HUES64 (cell line): ENCODE measurements around the gene ZNF343.
"Not testable (repeated sequence)": the region's sequence is repeated elsewhere in the genome, so short reads cannot be mapped to it uniquely, and the experiment has no call there.

Experiments
- H3K27ac ChIP-seq: 2 replicates; pipeline ENCODE4 v1.7.0; 2013; ENCODE audit warnings: low read depth, low read length, inconsistent platforms
- H3K27me3 ChIP-seq: 2 replicates; pipeline ENCODE4 v1.6.1; 2013; ENCODE audit warnings: mild to moderate bottlenecking, low read length; ENCODE audit not compliant: insufficient read depth
- H3K36me3 ChIP-seq: 2 replicates; pipeline ENCODE4 v1.6.1; 2013; ENCODE audit warnings: mild to moderate bottlenecking, low read length; ENCODE audit not compliant: insufficient read depth
- H3K4me1 ChIP-seq: 2 replicates; pipeline ENCODE4 v1.6.1; 2013; ENCODE audit warnings: mild to moderate bottlenecking, low read length, moderate library complexity; ENCODE audit not compliant: insufficient read depth
- H3K4me3 ChIP-seq: 2 replicates; pipeline ENCODE4 v1.5.1; 2013; ENCODE audit warnings: mild to moderate bottlenecking, low read length, moderate library complexity
- H3K9ac ChIP-seq: 2 replicates; pipeline ENCODE4 v1.6.1; 2013; ENCODE audit warnings: mild to moderate bottlenecking, low read depth, low read length
- H3K9me3 ChIP-seq: 2 replicates; pipeline ENCODE4 v1.6.1; 2013; ENCODE audit warnings: low read depth, low read length; ENCODE audit not compliant: insufficient read depth
- WGBS: fragments of 150-250, 120-280 bp; methylation state at CpG from one replicate; pipeline ENCODE4 v1.1.7; 2013; ENCODE audit warnings: missing lambda C conversion rate; 5-methylcytosine and 5-hydroxymethylcytosine counted together

The ZNF343 gene

DNA sequence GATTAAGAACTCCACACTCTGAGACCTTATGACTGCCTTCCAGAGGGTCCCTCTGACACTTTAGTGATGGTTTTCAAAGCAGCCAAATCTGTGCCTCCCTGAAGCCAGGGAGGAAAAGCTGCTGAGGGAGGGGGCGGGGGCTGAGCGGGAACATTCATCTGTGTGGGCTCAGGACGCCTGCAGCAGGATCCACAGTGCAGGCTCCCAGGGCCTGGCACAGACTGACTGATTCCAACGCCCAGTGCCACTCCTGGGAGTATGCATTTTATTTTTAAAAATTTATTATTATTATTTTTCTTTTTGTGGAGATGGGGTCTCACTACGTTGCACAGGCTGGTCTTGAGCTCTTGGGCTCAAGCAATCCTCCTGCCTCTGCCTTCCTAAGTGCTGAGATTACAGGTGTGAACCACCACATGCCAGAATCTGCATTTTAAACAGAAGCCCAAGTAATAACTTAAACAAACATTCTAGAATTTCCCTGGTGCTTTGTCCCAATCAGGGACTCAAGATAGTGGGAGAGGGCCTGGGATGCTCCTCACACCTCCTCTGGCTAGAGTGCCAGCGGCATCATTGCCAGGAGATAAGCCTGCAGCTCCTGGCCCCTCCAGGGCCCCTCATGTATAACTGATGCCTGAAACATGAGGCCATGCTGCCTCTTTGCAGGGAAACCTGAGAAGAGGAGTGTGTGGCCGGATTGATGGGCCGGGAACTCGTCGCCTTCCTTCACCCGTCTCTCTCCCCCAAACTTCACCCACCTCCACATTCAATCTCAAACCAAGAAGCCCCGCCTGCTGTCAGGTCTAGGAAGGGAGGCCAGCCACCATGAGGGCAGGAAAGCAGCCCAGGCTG lies 27.2 kb upstream of the ZNF343 start:
- peaks cover 29% of the 10 kb centered on the region for H3K27me3 ChIP-seq
- no peak overlapping the region for H3K9ac ChIP-seq
- WGBS, result 83% methylated on average over 11 of the region's 12 CpGs
- no peaks in the 10 kb centered on the region for H3K36me3 ChIP-seq
- H3K9me3 ChIP-seq, result no peaks in the 10 kb centered on the region
- no peak overlapping the region for H3K27ac ChIP-seq
- H3K4me3 ChIP-seq, result no peak overlapping the region
- peaks cover 9% of the 10 kb centered on the region for H3K4me1 ChIP-seq

DNA sequence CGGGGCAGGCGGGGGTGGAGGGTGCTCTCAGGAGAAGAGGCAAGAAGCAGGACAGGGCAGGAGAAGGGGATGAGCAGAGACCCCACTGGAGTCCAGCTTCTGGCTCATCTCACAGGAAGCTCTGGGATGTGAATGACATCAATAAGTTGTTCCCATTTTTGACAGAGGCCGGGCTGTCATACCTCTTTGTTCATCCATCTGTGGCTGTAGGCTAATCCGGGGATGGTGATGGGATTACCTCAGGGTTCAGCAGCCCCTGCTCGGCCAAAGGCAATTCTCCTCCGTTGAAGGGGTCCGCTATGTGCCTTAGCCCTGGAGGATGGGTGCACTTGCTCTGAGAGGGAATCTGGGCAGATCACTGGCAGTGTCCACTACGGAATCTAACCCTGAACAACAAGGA lies 24.4 kb upstream of the ZNF343 start:
- Histone ChIP-seq H3K4me1 (peaks cover 9% of the 10 kb centered on the region), H3K36me3 (no peaks in the 10 kb centered on the region), H3K9me3 (no peaks in the 10 kb centered on the region), H3K27ac (no peak overlapping the region), H3K4me3 (no peak overlapping the region), H3K27me3 (peaks cover 46% of the 10 kb centered on the region), H3K9ac (no peak overlapping the region)
- WGBS, result 92% methylated on average over 8 of the region's 8 CpGs

DNA sequence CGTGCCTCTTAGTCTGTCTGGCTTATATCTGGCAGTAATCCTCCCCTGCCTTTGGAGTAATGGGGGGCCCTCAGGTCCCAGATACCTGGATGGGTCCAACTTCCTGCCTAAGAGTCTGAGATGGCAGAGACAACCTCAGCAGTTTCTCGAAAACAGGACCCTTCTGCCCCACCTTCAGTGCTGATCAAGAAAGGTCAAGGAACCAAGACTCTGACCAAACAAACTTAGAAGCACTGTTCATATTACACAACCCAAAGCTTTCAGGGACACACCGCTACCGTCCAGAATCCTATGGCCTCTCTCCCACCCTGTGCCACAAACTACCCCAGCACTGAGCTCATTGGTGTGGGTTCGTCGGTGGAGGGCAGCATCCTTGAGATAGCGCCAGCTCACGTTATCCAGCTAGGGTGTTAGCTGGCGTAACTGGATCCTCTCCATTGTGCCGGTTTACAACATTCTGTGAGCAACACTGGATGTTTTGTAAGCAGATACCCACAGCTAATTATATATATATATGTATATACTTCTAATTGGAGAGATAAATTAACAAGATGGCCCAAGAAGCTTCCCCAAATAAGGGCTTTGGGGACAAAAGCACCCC lies 20.1 kb upstream of the ZNF343 start:
- H3K4me3 ChIP-seq, result no peak overlapping the region
- H3K27ac ChIP-seq, result no peak overlapping the region
- H3K9me3 ChIP-seq, result no peaks in the 10 kb centered on the region
- no peak overlapping the region for H3K9ac ChIP-seq
- H3K4me1 ChIP-seq, result peaks cover 5% of the 10 kb centered on the region; the same call in 1 of the 2 replicates
- peaks cover 80% of the 10 kb centered on the region for H3K27me3 ChIP-seq
- 84% methylated on average over 10 of the region's 10 CpGs for WGBS
- no peaks in the 10 kb centered on the region for H3K36me3 ChIP-seq

DNA sequence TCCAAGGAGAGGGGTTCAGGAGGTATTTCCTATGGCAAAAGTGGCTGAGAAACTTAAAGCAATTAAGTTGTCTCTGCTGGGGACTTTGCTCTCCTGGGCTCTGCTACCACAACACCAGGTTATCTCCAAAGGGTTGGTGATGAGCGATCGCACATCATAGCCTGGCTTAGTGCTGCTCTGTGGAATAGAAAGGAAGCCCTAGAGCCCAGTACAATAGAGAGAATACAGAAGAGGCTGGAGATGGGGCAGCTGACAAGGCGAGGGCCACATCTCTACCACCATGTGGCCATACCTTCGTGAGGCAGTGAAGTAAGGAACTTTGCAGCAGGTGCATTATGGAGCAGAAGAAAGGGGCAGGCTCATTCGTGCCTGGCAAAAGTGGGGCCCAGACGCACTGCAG lies 19.0 kb upstream of the ZNF343 start:
- no peaks in the 10 kb centered on the region for H3K36me3 ChIP-seq
- 90% methylated on average over 6 of the region's 6 CpGs for WGBS
- H3K27ac ChIP-seq, result no peak overlapping the region
- H3K4me3 ChIP-seq, result no peak overlapping the region
- H3K9ac ChIP-seq, result no peak overlapping the region
- H3K4me1 ChIP-seq, result 0 out of 2 replicates have a peak, but pooled peaks cover 3% of the 10 kb centered on the region
- peaks cover 80% of the 10 kb centered on the region for H3K27me3 ChIP-seq
- no peaks in the 10 kb centered on the region for H3K9me3 ChIP-seq

DNA sequence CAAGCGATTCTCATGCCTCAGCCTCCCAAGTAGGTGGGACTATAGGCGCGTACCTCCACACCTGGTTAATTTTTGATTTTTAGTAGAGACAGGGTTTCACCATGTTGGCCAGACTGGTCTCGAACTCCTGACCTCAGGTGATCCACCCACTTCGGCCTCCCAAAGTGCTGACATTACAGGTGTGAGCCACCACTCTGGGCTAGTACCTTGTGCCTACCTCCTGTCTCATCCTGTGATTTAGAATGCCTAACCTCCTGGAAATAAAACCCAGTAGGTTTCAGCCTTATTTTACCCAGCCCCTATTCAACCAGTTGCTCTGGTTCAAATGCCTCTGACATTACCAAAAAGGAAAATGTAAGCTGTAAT lies 17.5 kb upstream of the ZNF343 start:
- WGBS, result 96% methylated on average over 5 of the region's 5 CpGs
- H3K27me3 ChIP-seq, result peaks cover 87% of the 10 kb centered on the region

DNA sequence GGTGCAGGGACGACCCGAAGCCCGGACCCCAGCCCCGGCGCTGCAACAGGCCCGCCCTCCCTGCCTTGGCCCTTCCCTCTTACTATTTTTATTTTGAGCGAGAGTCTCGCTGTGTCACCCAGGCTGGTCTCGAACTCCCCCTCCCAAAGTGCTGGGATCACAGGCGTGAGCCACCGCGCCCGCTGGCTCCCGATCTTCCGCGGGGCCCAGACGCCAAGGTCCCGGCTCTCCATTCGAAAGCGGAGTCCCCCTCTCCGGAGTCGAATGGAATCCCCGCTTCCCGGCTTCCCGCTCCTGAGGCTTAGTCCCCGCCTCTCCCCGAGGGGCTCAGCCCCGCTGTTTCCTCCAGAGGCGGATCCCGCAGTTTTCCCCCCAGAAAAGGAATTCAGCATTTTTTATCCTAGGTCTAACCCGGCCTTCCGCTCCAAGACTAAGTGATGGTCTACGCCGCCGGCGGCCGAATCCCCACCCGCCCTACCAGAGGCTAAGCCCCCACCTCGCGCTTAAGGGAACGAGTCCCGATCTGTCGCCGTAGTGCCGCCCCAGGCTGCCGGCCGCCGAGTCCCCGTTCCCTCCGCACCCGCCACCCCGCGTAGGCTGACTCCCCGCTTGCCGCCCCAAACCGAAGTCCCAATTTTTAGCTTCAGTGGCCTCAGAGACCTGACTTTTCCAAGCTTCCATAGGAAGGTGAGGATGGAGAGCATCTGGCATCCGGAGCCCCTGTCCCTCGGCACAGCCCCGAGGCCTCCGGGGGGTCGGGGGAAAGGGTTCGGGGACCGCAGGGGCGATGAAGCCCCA lies 16.2 kb upstream of the ZNF343 start:
- peak overlapping the region; percentile 73 for H3K4me3 ChIP-seq
- WGBS, result under 1% methylated on average over 64 of the region's 64 CpGs
- H3K9ac ChIP-seq, result peak overlapping the region; percentile 72
- H3K27ac ChIP-seq, result no peak overlapping the region
- no peaks in the 10 kb centered on the region for H3K9me3 ChIP-seq
- peaks cover 94% of the 10 kb centered on the region for H3K27me3 ChIP-seq
- 0 out of 2 replicates have a peak, but pooled peaks cover 3% of the 10 kb centered on the region for H3K4me1 ChIP-seq
- H3K36me3 ChIP-seq, result no peaks in the 10 kb centered on the region

More for the DNA sequence above, 17.5 kb upstream of the ZNF343 start:
- H3K27ac ChIP-seq, H3K4me1 ChIP-seq, H3K36me3 ChIP-seq, H3K9ac ChIP-seq, H3K4me3 ChIP-seq, H3K9me3 ChIP-seq: not testable (repeated sequence)

DNA sequence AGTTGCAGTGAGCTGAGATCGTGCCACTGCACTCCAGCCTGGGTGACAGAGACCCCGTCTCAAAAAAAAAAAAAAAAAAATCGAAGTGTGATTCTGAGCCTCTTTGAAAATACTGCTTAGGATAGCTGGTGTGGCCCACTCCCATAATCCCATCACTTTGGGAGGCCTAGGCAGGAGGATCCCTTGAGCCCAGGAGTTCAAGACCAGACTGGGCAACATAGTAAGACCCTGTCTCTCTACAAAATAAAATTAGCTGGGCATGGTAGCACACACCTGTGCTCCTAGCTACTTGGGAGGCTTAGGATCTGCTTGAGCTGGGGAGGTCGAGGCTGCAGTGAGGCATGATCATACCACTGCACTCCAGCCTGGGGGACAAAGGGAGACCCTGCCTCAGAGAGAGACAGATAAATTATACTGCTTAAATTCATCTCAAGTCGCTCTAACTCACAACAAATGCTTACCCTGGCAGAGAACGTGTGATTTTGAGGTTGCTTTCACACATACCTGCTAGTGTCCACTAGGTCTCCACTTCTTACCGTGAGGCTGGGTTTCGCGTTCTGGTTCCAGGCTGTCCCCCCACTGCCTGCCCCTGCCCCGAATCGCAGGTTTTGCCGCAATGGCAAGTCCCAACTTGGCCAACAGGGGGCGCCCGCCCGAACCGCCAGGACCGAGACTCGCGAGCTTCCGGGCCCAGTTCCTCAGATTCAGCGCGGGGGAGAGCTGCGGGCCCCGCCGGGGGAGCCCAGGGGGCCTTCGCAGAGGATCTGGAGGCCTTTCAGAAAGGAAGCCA lies 15.4 kb upstream of the ZNF343 start:
- Histone ChIP-seq H3K9ac (peak overlapping the region; percentile 72), H3K4me1 (0 out of 2 replicates have a peak, but pooled peaks cover 3% of the 10 kb centered on the region), H3K36me3 (no peaks in the 10 kb centered on the region), H3K4me3 (peak overlapping the region; percentile 73), H3K27ac (no peak overlapping the region), H3K27me3 (peaks cover 97% of the 10 kb centered on the region), H3K9me3 (no peaks in the 10 kb centered on the region)
- WGBS, result 15% methylated on average over 26 of the region's 26 CpGs

DNA sequence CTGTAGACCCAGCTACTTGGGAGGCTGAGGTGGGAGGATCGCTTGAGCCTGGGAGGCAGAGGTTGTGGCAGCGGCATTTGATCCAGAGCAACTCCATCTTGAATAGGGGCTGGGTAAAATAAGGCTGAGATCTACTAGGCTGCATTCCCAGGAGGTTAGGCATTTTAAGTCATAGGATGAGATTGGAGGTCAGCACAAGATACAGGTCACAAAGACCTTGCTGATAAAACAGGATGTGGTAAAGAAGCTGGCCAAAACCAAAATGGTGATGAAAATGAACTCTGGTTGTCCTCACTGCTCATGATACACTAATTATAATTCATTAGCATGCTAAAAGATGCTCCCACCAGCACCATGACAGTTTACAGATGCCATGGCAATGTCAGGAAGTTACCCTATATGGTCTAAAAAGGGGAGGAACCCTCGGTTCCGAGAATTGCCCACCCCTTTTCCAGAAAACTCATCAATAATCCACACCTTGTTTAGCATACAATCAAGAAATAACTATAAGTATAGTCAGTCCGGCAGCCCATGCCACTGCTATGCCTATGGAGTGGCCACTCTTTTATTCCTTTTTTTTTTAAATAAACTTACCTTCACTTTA lies 14.2 kb upstream of the ZNF343 start:
- not testable (repeated sequence) for H3K36me3 ChIP-seq, H3K9me3 ChIP-seq, H3K4me1 ChIP-seq, H3K9ac ChIP-seq, H3K27ac ChIP-seq, H3K4me3 ChIP-seq
- H3K27me3 ChIP-seq, result peaks cover 97% of the 10 kb centered on the region
- 92% methylated on average over 5 of the region's 5 CpGs for WGBS

DNA sequence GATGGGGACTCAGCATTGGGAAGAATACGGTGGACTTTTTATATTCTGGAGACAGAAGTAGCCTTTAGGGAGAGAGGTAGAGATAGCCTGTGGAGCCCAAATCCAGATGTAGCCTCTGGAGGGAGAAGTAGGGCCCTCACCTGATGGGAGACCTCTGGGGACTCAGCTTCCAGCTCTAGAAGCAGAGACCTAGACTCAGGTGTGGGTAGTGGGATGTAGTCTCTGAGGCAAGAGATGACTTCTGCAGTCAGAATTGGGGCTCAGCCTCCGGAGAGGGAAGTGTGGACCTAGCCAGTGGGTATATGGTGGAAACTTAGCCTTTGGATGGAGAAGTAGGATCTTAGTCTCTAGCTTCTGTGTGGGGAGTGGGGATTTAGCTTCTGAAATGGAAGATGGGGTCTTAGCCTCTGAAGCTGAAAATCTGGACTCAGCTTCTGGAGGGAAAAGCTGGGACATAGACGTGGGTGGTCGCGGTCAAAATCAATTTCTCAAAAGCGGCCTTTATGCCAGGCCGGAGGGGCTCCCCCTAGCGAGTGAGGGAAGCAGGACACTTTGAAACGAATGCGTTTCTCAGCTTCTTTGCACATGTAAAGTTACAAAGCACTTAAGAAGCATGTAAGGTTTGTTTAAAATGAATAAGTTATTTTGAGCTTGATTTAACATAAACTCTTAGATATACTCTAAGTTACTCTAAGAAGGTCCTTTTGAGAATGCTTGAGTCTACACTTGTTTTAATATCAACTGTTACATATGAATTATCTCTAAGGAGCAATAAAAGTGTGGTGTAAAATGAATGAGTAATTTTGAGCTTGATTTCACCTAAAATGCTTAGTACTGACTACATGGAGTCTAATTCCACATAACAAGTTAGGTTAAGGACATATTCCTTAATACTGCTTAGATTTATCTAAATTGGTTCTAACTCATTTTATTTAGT lies 12.9 kb upstream of the ZNF343 start:
- H3K4me1 ChIP-seq, result 0 out of 2 replicates have a peak, but pooled peaks cover 3% of the 10 kb centered on the region
- WGBS, result 21% methylated on average over 10 of the region's 10 CpGs
- H3K27ac ChIP-seq, result no peak overlapping the region
- no peaks in the 10 kb centered on the region for H3K36me3 ChIP-seq
- H3K9me3 ChIP-seq, result no peaks in the 10 kb centered on the region
- no peak overlapping the region for H3K4me3 ChIP-seq
- no peak overlapping the region for H3K9ac ChIP-seq
- H3K27me3 ChIP-seq, result peaks cover 96% of the 10 kb centered on the region
